ENCODE measurements around the gene CSTF3. TPM values are rescaled to one million over a fixed set of nuclear protein-coding genes. Genes with fewer than 3 reads are reported as not detected.
"Not testable (repeated sequence)": the region's sequence is repeated elsewhere in the genome, so short reads cannot be mapped to it uniquely, and the experiment has no call there.

CSTF3 gene
- total RNA-seq, 2 experiments from 2014 or later = 26.5 to 27.3 TPM

- intact Hi-C loops (cut with micrococcal nuclease); H3K27ac Mint-ChIP-seq; H3K4me3 Mint-ChIP-seq; CTCF ChIA-PET; H3K27me3 Mint-ChIP-seq (ENCODE audit: low read depth); H3K9me3 Mint-ChIP-seq; DNase-seq: not testable (repeated sequence)
- H3K36me3 Mint-ChIP-seq (ENCODE audit: low read depth) = peaks cover 13% of the 10 kb centered on the region
- H3K4me1 Mint-ChIP-seq (ENCODE audit: low read depth) = peaks cover 15% of the 10 kb centered on the region
Measured at GRCh38 chr11:33122696-33123095, 38.6 kb downstream of the CSTF3 start.

DNA sequence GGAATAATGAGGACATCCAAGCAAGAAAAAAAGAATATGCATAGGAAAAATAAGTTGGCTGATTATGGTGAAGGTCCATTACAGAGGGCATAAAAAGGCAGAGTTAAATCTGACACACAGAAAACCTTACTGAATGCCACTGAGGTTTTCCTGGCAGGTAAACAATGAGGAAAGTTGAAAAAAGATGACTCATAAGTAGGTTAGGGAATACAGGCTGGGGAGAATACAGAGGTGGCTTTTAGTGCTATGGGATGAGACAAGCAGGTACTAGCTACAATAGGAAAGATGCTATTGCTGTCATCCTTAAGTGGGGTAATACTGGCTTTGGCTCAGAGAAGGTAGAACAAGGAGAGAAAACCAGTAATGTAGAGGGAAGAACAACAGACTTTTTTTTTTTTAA lies 44.7 kb downstream of the CSTF3 start:
- Mint-ChIP-seq H3K4me1 (ENCODE audit: low read depth) (no peaks in the 10 kb centered on the region), H3K4me3 (no peak overlapping the region), H3K36me3 (ENCODE audit: low read depth) (peaks cover 1% of the 10 kb centered on the region), H3K27ac (no peak overlapping the region), H3K27me3 (ENCODE audit: low read depth) (no peaks in the 10 kb centered on the region), H3K9me3 (no peaks in the 10 kb centered on the region)
- intact Hi-C loops (cut with micrococcal nuclease) = no loop called here
- CTCF ChIA-PET = no interaction called here
- no peak for DNase-seq

DNA sequence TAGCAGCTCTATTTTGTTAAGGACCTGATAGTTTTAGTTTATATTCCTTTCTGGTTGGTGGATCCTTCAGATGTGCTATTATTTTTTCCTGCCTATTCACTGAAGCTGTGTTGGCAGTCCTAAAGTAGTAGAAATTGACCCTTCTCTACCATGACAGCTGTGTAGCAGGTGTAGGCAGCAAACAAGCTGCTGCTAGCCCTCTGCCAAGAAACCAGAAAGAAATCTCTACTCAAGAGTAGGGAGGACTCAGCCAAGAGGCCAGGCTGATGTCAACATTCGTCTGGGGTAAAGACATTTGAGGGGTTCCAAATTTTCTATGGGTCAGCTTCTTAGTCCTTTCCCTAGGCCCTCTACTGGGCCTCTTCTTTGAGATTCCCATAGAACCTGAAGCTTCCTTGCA lies 51.2 kb downstream of the CSTF3 start:
- H3K9me3 Mint-ChIP-seq = no peaks in the 10 kb centered on the region
- CTCF ChIA-PET = interaction anchor here (1.7 kb wide), 1 partner anchor 45 kb away, joined by 4 read pairs; no protein-coding TSS in a partner anchor
- no peak for DNase-seq
- no peak overlapping the region for H3K4me3 Mint-ChIP-seq
- no peak overlapping the region for H3K27ac Mint-ChIP-seq
- intact Hi-C loops (cut with micrococcal nuclease) = no loop called here
- H3K27me3 Mint-ChIP-seq (ENCODE audit: low read depth) = no peaks in the 10 kb centered on the region
- H3K36me3 Mint-ChIP-seq (ENCODE audit: low read depth) = peaks cover 7% of the 10 kb centered on the region
- no peaks in the 10 kb centered on the region for H3K4me1 Mint-ChIP-seq (ENCODE audit: low read depth)

GRCh38 chr11:33109294-33109895 lies 51.9 kb downstream of the CSTF3 start:
- Mint-ChIP-seq H3K4me3 (no peak overlapping the region), H3K4me1 (ENCODE audit: low read depth) (no peaks in the 10 kb centered on the region), H3K9me3 (no peaks in the 10 kb centered on the region), H3K27ac (no peak overlapping the region), H3K27me3 (ENCODE audit: low read depth) (no peaks in the 10 kb centered on the region), H3K36me3 (ENCODE audit: low read depth) (peaks cover 10% of the 10 kb centered on the region)
- intact Hi-C loops (cut with micrococcal nuclease) = no loop called here
- DNase-seq = no peak
- CTCF ChIA-PET = no interaction called here

GRCh38 chr11:33103836-33104235 lies 57.4 kb downstream of the CSTF3 start:
- Mint-ChIP-seq H3K27me3 (ENCODE audit: low read depth) (no peaks in the 10 kb centered on the region), H3K36me3 (ENCODE audit: low read depth) (peaks cover 24% of the 10 kb centered on the region), H3K9me3 (no peaks in the 10 kb centered on the region), H3K4me3 (no peak overlapping the region), H3K27ac (no peak overlapping the region), H3K4me1 (ENCODE audit: low read depth) (no peaks in the 10 kb centered on the region)
- intact Hi-C loops (cut with micrococcal nuclease) = no loop called here
- DNase-seq = no peak
- CTCF ChIA-PET = interaction anchor here (1.0 kb wide), 1 partner anchor 38 kb away, joined by 3 read pairs; no protein-coding TSS in a partner anchor

GRCh38 chr11:33094157-33094556 lies 67.1 kb downstream of the CSTF3 start:
- Mint-ChIP-seq H3K4me1 (ENCODE audit: low read depth) (no peaks in the 10 kb centered on the region), H3K9me3 (no peaks in the 10 kb centered on the region), H3K27ac (no peak overlapping the region), H3K4me3 (no peak overlapping the region), H3K27me3 (ENCODE audit: low read depth) (no peaks in the 10 kb centered on the region), H3K36me3 (ENCODE audit: low read depth) (peaks cover 12% of the 10 kb centered on the region)
- DNase-seq = no peak
- intact Hi-C loops (cut with micrococcal nuclease) = no loop called here
- CTCF ChIA-PET = no interaction called here

- intact Hi-C loops (cut with micrococcal nuclease) = no loop called here
- no peaks in the 10 kb centered on the region for H3K27me3 Mint-ChIP-seq (ENCODE audit: low read depth)
- no peak overlapping the region for H3K4me3 Mint-ChIP-seq
- peaks cover 7% of the 10 kb centered on the region for H3K36me3 Mint-ChIP-seq (ENCODE audit: low read depth)
- no peaks in the 10 kb centered on the region for H3K4me1 Mint-ChIP-seq (ENCODE audit: low read depth)
- H3K9me3 Mint-ChIP-seq = no peaks in the 10 kb centered on the region
- H3K27ac Mint-ChIP-seq = no peak overlapping the region
- CTCF ChIA-PET = interaction anchor here (0.7 kb wide), 1 partner anchor 281 kb away, joined by 3 read pairs; no protein-coding TSS in a partner anchor
- no peak for DNase-seq
Measured at GRCh38 chr11:33089776-33090175, 71.5 kb downstream of the CSTF3 start.

DNA sequence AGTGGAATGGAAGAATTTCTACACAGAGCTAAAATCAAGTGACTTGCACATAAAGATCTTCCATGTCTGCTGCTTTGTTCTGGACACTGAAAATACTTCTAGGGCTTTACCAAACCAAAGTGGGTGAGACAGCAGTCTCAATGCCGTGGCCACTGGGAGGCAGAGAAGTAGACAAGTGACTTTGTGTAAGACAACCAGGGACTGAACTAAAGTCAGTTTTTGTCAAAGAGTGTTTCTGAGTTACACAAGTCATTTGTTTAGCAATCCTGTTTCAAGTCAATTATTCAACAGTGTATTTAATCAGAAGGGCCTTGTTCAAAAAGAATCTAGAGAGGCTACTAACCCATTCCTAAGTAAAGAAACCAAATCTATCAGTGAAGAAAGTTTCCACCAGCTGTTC lies 75.3 kb downstream of the CSTF3 start:
- CTCF ChIA-PET = interaction anchor here (0.9 to 1.4 kb wide), 2 partner anchors 8 to 9 kb away, joined by 3 read pairs; no protein-coding TSS in a partner anchor
- no peak for DNase-seq
- Mint-ChIP-seq H3K36me3 (ENCODE audit: low read depth) (peaks cover 19% of the 10 kb centered on the region), H3K27me3 (ENCODE audit: low read depth) (no peaks in the 10 kb centered on the region), H3K4me1 (ENCODE audit: low read depth) (no peaks in the 10 kb centered on the region), H3K27ac (no peak overlapping the region), H3K4me3 (no peak overlapping the region), H3K9me3 (no peaks in the 10 kb centered on the region)
- intact Hi-C loops (cut with micrococcal nuclease) = no loop called here

DNA sequence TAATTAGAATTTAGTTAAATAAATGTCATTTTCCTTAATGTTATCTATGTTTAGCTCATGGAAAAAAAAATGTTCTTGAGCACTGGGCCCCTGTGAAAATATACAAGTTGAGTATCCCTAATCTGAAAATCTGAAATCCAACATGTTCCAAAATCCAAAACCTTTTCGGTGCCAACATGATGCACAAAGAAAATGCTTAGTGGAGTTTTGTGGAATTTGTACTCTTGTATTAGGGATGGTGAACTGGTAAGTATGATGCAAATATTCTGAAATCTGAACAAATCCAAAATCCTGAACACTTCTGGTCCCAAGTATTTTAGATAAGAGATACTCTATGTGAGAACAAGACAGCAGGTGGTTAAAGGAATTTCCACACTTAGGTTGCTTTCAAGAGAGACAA lies 77.4 kb downstream of the CSTF3 start:
- H3K4me3 Mint-ChIP-seq = no peak overlapping the region
- CTCF ChIA-PET = interaction anchor here (0.7 kb wide), 1 partner anchor 124 kb away, joined by 3 read pairs; no protein-coding TSS in a partner anchor

DNA sequence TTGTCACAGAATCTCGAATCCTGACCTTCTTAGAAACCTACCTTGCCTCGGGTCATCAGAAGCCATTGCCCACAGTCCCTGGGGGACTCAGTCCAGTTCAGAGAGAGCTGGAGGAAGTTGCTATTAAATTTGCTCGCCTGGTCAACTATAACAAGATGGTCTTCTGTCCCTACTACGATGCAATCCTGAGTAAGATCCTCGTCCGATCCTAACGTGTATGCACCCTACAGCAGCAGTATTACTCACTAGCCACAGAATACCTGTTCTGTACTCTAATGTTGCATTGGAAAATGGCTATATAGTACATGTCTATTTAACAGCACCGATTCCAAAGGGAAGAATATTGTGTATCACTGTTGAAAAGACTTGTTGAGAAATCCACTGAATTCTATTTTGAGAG lies 88.8 kb downstream of the CSTF3 start:
- H3K4me1 Mint-ChIP-seq (ENCODE audit: low read depth) = no peaks in the 10 kb centered on the region
- no peak overlapping the region for H3K27ac Mint-ChIP-seq
- H3K4me3 Mint-ChIP-seq = no peak overlapping the region
- CTCF ChIA-PET = interaction anchor here (0.6 to 1.2 kb wide), 2 partner anchors 9 to 211 kb away, joined by 3 read pairs; no protein-coding TSS in a partner anchor
- intact Hi-C loops (cut with micrococcal nuclease) = no loop called here
- no peaks in the 10 kb centered on the region for H3K27me3 Mint-ChIP-seq (ENCODE audit: low read depth)
- DNase-seq = no peak
- H3K9me3 Mint-ChIP-seq = no peaks in the 10 kb centered on the region
- peaks cover 43% of the 10 kb centered on the region for H3K36me3 Mint-ChIP-seq (ENCODE audit: low read depth)

More for the DNA sequence above, 77.4 kb downstream of the CSTF3 start:
- Mint-ChIP-seq H3K27me3 (ENCODE audit: low read depth) (no peaks in the 10 kb centered on the region), H3K36me3 (ENCODE audit: low read depth) (peaks cover 17% of the 10 kb centered on the region), H3K9me3 (no peaks in the 10 kb centered on the region), H3K27ac (no peak overlapping the region), H3K4me1 (ENCODE audit: low read depth) (no peaks in the 10 kb centered on the region)
- no peak for DNase-seq
- intact Hi-C loops (cut with micrococcal nuclease) = no loop called here

- CTCF ChIA-PET = interaction anchor here (0.6 kb wide), 1 partner anchor 39 kb away, joined by 3 read pairs; no protein-coding TSS in a partner anchor
- intact Hi-C loops (cut with micrococcal nuclease) = loop anchor here (10.0 kb wide), 2 partner anchors 484 to 744 kb away; partner anchors contain the start of gene EIF3M
- no peak overlapping the region for H3K27ac Mint-ChIP-seq
Measured at GRCh38 chr11:33068611-33069340, 92.5 kb downstream of the CSTF3 start.

DNA sequence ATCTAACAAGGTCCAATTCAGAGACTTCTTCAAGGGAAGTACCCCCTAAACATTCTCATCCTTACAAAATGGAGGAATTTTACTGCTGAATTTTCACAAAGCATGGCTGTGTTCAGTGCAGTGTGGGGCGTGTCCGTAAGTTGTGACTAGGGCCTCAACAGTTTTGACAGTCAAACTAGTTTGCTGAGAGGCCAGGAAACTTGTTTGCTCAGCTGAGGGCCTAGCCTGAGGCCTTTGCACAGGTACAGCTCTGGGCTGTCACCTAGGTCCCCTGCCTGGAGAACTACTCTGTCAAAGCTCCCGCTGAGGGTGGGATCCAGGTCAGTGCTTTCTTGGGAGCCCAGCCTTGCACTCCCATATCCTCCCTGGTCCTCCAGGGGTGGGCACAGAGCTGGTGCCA lies 94.0 kb downstream of the CSTF3 start:
- no peak overlapping the region for H3K27ac Mint-ChIP-seq
- CTCF ChIA-PET = interaction anchor here (0.6 to 4.4 kb wide), 9 partner anchors 13 to 258 kb away, joined by 3 to 36 read pairs (median 5); no protein-coding TSS in a partner anchor
- no peak for DNase-seq
- no peaks in the 10 kb centered on the region for H3K9me3 Mint-ChIP-seq
- intact Hi-C loops (cut with micrococcal nuclease) = loop anchor here (10.0 kb wide), 2 partner anchors 482 to 742 kb away; partner anchors contain the start of gene EIF3M
- H3K4me3 Mint-ChIP-seq = no peak overlapping the region
- peaks cover 15% of the 10 kb centered on the region for H3K36me3 Mint-ChIP-seq (ENCODE audit: low read depth)
- peaks cover 1% of the 10 kb centered on the region for H3K27me3 Mint-ChIP-seq (ENCODE audit: low read depth)
- H3K4me1 Mint-ChIP-seq (ENCODE audit: low read depth) = peaks cover 33% of the 10 kb centered on the region

More at GRCh38 chr11:33068611-33069340, 92.5 kb downstream of the CSTF3 start:
- Mint-ChIP-seq H3K9me3 (no peaks in the 10 kb centered on the region), H3K27me3 (ENCODE audit: low read depth) (no peaks in the 10 kb centered on the region), H3K4me3 (no peak overlapping the region), H3K36me3 (ENCODE audit: low read depth) (peaks cover 24% of the 10 kb centered on the region), H3K4me1 (ENCODE audit: low read depth) (peaks cover 18% of the 10 kb centered on the region)
- DNase-seq = no peak
